ENCODE results near the gene CST6.

CST6 gene

GRCh38 chr11:66048547-66049323, 36.9 kb downstream of the CST6 start, which contains the start of gene GAL3ST3:
GAL3ST3 (minus strand) TSS chr11:66049161; CDS start chr11:66045415, 3,746 bp downstream.
- no peak for DNase-seq

- DNase-seq: no peak
Measured at GRCh38 chr11:66050581-66051231, 38.9 kb downstream of the CST6 start.

- no peak for DNase-seq
Measured at GRCh38 chr11:66051371-66051765, 39.6 kb downstream of the CST6 start.

GRCh38 chr11:66051766-66052663, 40.2 kb downstream of the CST6 start, which contains the start of gene SF3B2:
SF3B2 (plus strand) TSS chr11:66052364; CDS start chr11:66052385, 21 bp downstream.
- DNase-seq: peak; percentile 98

- no peak for DNase-seq
Measured at GRCh38 chr11:66052664-66052982, 40.8 kb downstream of the CST6 start.

GRCh38 chr11:66055021-66055420, 43.2 kb downstream of the CST6 start:
- no peak for DNase-seq

GRCh38 chr11:66056501-66056900, 44.7 kb downstream of the CST6 start:
- no peak for DNase-seq

GRCh38 chr11:66059966-66060680, 48.3 kb downstream of the CST6 start:
- no peak for DNase-seq

- no peak for DNase-seq
Measured at GRCh38 chr11:66061268-66061667, 49.5 kb downstream of the CST6 start.

GRCh38 chr11:66062408-66062807, 50.6 kb downstream of the CST6 start:
- no peak for DNase-seq

Measured in GDM1 (cell line).